HCT116 (cell line): Measurements from ENCODE around the gene KLF9. TPM values are rescaled to one million over a fixed set of nuclear protein-coding genes. Genes with fewer than 3 reads are reported as not detected.

Source experiments
- CEBPB ChIP-seq: IDR thresholded peaks from 2 replicates; pipeline ENCODE4 v1.6.1; 2012; ENCODE audit warnings: low read depth
- ELF1 ChIP-seq: IDR thresholded peaks from 2 replicates; pipeline ENCODE4 v1.6.1; 2012; ENCODE audit warnings: low read depth, borderline replicate concordance
- EZH2 ChIP-seq: fragments of 200-600 bp; sonication (generic); IDR thresholded peaks from 2 replicates; pipeline ENCODE4 v1.6.1; 2017; ENCODE audit warnings: antibody characterized with exemption, mixed run types
- POLR2A ChIP-seq: IDR thresholded peaks from 2 replicates; pipeline ENCODE4 v1.7.0; 2011; ENCODE audit warnings: borderline replicate concordance; ENCODE audit not compliant: insufficient read depth, insufficient read length; ENCODE audit errors: extremely low read depth
- POLR2AphosphoS5 ChIP-seq: IDR thresholded peaks from 2 replicates; pipeline ENCODE4 v1.6.1; 2011; ENCODE audit warnings: mild to moderate bottlenecking, low read depth, low read length, moderate library complexity
- RAD21 ChIP-seq: IDR thresholded peaks from 2 replicates; pipeline ENCODE4 v1.6.1; 2012; ENCODE audit warnings: low read depth, mild to moderate bottlenecking
- SIN3A ChIP-seq: IDR thresholded peaks from 2 replicates; pipeline ENCODE4 v1.6.1; 2012; ENCODE audit warnings: low read depth
- SP1 ChIP-seq: IDR thresholded peaks from 2 replicates; pipeline ENCODE4 v1.6.1; 2012; ENCODE audit warnings: low read depth
- SRF ChIP-seq: IDR thresholded peaks from 2 replicates; pipeline ENCODE4 v1.6.1; 2012; ENCODE audit warnings: low read depth
- ZBTB33 ChIP-seq: IDR thresholded peaks from 2 replicates; pipeline ENCODE4 v1.6.1; 2011; ENCODE audit warnings: mild to moderate bottlenecking, low read length, moderate library complexity; ENCODE audit not compliant: insufficient replicate concordance; ENCODE audit errors: extremely low read depth
- ZFX ChIP-seq: fragments of 450-650 bp; IDR thresholded peaks from 2 replicates; pipeline ENCODE4 v1.6.1; 2017
- total RNA-seq: library from RNA; stranded (reverse); gene quantifications from one replicate; pipeline ENCODE4 v1.2.1, GENCODE V29; 2021; ENCODE audit not compliant: unreplicated experiment
- TF ChIP-seq, protein P1 (sequence below): IDR thresholded peaks from 2 replicates; pipeline ENCODE4 v1.6.1; 2012
- TF ChIP-seq, protein P2 (sequence below): IDR thresholded peaks from 2 replicates; pipeline ENCODE4 v1.6.1; 2012; ENCODE audit warnings: low read depth

KLF9 gene
- total RNA-seq, 1 experiment from 2014 or later, result 8.3 TPM

GRCh38 chr9:70407081-70407503 lies 7.4 kb downstream of the KLF9 start (continued):
- no peak for TF ChIP-seq ZBTB33
- no peak for TF ChIP-seq RAD21
- TF ChIP-seq CEBPB, result no peak
- TF ChIP-seq SP1, result no peak
- no peak for TF ChIP-seq SRF
- no peak for TF ChIP-seq SIN3A
- TF ChIP-seq, protein P1, sequence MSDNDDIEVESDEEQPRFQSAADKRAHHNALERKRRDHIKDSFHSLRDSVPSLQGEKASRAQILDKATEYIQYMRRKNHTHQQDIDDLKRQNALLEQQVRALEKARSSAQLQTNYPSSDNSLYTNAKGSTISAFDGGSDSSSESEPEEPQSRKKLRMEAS, result no peak
- TF ChIP-seq POLR2A, result no peak
- TF ChIP-seq, protein P2, sequence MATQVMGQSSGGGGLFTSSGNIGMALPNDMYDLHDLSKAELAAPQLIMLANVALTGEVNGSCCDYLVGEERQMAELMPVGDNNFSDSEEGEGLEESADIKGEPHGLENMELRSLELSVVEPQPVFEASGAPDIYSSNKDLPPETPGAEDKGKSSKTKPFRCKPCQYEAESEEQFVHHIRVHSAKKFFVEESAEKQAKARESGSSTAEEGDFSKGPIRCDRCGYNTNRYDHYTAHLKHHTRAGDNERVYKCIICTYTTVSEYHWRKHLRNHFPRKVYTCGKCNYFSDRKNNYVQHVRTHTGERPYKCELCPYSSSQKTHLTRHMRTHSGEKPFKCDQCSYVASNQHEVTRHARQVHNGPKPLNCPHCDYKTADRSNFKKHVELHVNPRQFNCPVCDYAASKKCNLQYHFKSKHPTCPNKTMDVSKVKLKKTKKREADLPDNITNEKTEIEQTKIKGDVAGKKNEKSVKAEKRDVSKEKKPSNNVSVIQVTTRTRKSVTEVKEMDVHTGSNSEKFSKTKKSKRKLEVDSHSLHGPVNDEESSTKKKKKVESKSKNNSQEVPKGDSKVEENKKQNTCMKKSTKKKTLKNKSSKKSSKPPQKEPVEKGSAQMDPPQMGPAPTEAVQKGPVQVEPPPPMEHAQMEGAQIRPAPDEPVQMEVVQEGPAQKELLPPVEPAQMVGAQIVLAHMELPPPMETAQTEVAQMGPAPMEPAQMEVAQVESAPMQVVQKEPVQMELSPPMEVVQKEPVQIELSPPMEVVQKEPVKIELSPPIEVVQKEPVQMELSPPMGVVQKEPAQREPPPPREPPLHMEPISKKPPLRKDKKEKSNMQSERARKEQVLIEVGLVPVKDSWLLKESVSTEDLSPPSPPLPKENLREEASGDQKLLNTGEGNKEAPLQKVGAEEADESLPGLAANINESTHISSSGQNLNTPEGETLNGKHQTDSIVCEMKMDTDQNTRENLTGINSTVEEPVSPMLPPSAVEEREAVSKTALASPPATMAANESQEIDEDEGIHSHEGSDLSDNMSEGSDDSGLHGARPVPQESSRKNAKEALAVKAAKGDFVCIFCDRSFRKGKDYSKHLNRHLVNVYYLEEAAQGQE, result no peak
- no peak for TF ChIP-seq EZH2
- TF ChIP-seq ELF1, result no peak
- TF ChIP-seq ZFX, result no peak
- TF ChIP-seq POLR2AphosphoS5, result no peak
